Neutrophil (primary cell): ENCODE results near the gene PTPRD.

Experiments
- H3K27ac ChIP-seq: fragments of 200-600 bp; sonication (generic); 2 replicates; pipeline ENCODE4 v1.5.1; 2016; ENCODE audit warnings: mild to moderate bottlenecking, moderate library complexity
- H3K27me3 ChIP-seq: fragments of 200-600 bp; sonication (generic); 2 replicates; pipeline ENCODE4 v1.6.0; 2016; ENCODE audit warnings: mild to moderate bottlenecking
- H3K36me3 ChIP-seq: fragments of 200-600 bp; sonication (generic); 2 replicates; pipeline ENCODE4 v1.5.1; 2017
- H3K4me1 ChIP-seq, 2 experiments: fragments of 200-600 bp in 1 of 2; sonication (generic) in 1 of 2; 1 replicate in 1 of 2; 2 replicates in 1 of 2; pipeline versions ENCODE4 v1.5.1 to v1.6.1; 2013 to 2016; ENCODE audit warnings: low read depth in 1 of 2, low read length in 1 of 2, mild to moderate bottlenecking in 1 of 2, moderate library complexity in 1 of 2; ENCODE audit not compliant: control insufficient read depth in 1 of 2, insufficient read depth in 1 of 2
- H3K4me3 ChIP-seq, 2 experiments: fragments of 200-600 bp in 1 of 2; sonication (generic) in 1 of 2; 1 replicate in 1 of 2; 2 replicates in 1 of 2; pipeline ENCODE4 v1.5.1; 2013 to 2016; ENCODE audit warnings: low read depth in 1 of 2, low read length in 1 of 2, mild to moderate bottlenecking in 1 of 2, moderate library complexity in 1 of 2
- H3K9me3 ChIP-seq: fragments of 200-600 bp; sonication (generic); 2 replicates; pipeline ENCODE4 v1.5.1; 2016
- TF ChIP-seq, protein P1 (sequence below): fragments of 200-600 bp; sonication (generic); IDR thresholded peaks from 2 replicates; pipeline ENCODE4 v1.5.1; 2016; ENCODE audit warnings: antibody characterized with exemption

PTPRD gene

DNA sequence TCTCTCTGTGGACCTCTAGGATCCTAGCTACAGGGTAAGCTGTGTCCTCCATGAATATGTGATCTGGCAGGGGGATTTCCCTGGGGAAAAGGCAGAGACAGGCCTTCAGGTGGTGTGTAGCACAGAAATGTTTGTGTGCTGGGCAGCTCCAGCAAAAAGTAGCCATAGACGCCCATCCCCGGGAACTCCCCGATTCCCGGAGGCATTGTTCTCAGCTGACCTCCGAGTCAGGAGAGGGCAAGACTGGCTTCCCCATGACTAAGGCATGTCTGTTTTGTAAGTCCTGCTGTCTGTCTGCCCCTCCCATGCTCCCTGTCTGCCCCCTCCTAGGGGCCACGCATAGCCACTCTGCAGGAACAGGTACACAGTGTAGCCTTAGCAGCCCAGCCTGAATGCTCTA, 834.5 kb downstream of the PTPRD start:
- H3K27me3 ChIP-seq: no peaks in the 10 kb centered on the region
- no peak overlapping the region for H3K27ac ChIP-seq
- no peaks in the 10 kb centered on the region for H3K4me1 ChIP-seq

DNA sequence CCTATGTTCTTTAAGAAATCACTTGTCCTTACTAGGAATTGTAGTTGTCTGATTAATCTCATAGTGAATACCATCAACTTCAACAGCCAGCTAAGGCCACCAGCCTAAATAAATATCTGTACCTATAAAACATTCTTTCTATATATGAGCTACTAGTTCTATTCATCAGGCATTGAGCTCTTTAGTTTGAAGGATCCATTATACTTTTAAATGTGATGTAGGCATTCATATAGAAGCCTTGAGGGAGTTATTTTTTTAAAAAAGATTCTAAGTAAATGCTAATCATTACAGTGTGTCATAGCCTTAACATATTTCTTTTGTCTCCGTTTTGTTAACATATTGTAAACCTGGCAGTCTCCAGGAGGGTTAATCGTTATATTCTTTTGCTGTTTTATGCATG, 838.3 kb downstream of the PTPRD start:
- no peaks in the 10 kb centered on the region for H3K4me1 ChIP-seq
- TF ChIP-seq, protein P1, sequence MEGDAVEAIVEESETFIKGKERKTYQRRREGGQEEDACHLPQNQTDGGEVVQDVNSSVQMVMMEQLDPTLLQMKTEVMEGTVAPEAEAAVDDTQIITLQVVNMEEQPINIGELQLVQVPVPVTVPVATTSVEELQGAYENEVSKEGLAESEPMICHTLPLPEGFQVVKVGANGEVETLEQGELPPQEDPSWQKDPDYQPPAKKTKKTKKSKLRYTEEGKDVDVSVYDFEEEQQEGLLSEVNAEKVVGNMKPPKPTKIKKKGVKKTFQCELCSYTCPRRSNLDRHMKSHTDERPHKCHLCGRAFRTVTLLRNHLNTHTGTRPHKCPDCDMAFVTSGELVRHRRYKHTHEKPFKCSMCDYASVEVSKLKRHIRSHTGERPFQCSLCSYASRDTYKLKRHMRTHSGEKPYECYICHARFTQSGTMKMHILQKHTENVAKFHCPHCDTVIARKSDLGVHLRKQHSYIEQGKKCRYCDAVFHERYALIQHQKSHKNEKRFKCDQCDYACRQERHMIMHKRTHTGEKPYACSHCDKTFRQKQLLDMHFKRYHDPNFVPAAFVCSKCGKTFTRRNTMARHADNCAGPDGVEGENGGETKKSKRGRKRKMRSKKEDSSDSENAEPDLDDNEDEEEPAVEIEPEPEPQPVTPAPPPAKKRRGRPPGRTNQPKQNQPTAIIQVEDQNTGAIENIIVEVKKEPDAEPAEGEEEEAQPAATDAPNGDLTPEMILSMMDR: no peak
- H3K4me3 ChIP-seq: no peak overlapping the region
- no peaks in the 10 kb centered on the region for H3K27me3 ChIP-seq
- H3K36me3 ChIP-seq: no peaks in the 10 kb centered on the region
- H3K27ac ChIP-seq: no peak overlapping the region
- H3K9me3 ChIP-seq: no peaks in the 10 kb centered on the region

More for the DNA sequence above, 834.5 kb downstream of the PTPRD start:
- no peaks in the 10 kb centered on the region for H3K9me3 ChIP-seq
- H3K4me3 ChIP-seq: no peak overlapping the region
- no peaks in the 10 kb centered on the region for H3K36me3 ChIP-seq
- TF ChIP-seq, protein P1: no peak

DNA sequence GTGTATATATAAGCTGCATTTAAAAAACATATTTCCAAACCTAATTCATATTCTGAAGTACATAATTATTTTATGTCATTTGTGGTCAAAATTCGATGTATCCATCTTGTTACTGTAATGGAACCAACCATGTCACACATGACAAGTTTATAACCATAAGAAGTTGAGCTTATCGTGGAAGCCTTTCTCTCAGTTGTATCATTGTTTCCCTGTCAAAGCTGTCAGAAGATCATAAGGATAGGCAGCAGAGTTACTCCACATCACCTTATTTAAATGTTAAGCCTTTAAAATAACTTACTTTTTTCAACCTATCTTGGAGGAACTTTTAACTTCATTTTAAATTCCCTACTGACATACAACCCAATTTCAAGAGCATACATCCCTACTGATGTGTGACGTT, 841.5 kb downstream of the PTPRD start:
- Histone ChIP-seq H3K9me3 (no peaks in the 10 kb centered on the region), H3K4me3 (no peak overlapping the region), H3K4me1 (no peaks in the 10 kb centered on the region), H3K27me3 (no peaks in the 10 kb centered on the region), H3K36me3 (no peaks in the 10 kb centered on the region), H3K27ac (no peak overlapping the region)
- TF ChIP-seq, protein P1: no peak

DNA sequence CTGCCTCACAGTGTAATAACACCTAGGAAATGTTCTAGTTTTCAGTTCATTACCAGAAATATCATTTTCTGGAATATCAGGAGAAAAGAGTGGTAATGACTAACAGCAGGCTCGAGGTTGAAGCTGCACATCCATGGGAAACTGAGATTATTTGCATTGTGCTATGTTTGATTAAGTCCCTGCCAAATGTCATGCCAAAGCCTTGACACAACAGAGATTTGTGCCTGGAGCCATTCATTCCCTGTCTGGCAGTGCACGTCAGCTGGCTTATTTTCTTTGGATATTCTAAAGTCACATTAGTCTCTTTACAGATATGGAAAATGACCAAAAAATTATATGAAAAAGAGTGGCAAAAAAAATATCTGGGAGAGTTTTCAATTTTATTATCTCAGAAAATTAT, 848.0 kb downstream of the PTPRD start:
- no peaks in the 10 kb centered on the region for H3K4me1 ChIP-seq
- no peaks in the 10 kb centered on the region for H3K36me3 ChIP-seq
- no peaks in the 10 kb centered on the region for H3K27me3 ChIP-seq
- H3K4me3 ChIP-seq: no peak overlapping the region
- TF ChIP-seq, protein P1: no peak
- no peaks in the 10 kb centered on the region for H3K9me3 ChIP-seq
- no peak overlapping the region for H3K27ac ChIP-seq

DNA sequence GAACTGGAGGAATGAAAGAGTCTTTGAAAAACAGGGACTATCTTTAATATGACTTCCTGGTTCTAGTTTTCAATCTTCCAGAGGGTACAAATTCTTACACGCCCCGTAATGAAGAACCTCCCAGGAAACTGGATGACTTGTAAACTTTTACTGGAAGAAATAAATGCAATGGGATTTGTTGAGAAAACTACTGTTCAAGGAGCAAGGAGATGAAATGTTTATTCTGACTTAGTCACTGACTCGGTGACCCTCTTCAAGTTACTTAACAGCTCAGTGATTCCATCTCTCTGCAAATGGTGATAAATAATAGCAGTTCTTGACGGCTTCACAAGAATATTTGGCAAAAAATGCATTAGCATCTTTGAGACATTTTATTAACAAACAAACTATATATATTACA, 858.6 kb downstream of the PTPRD start:
- TF ChIP-seq, protein P1: no peak
- no peaks in the 10 kb centered on the region for H3K36me3 ChIP-seq
- no peaks in the 10 kb centered on the region for H3K9me3 ChIP-seq
- no peak overlapping the region for H3K4me3 ChIP-seq
- H3K4me1 ChIP-seq: no peaks in the 10 kb centered on the region
- no peak overlapping the region for H3K27ac ChIP-seq
- no peaks in the 10 kb centered on the region for H3K27me3 ChIP-seq

DNA sequence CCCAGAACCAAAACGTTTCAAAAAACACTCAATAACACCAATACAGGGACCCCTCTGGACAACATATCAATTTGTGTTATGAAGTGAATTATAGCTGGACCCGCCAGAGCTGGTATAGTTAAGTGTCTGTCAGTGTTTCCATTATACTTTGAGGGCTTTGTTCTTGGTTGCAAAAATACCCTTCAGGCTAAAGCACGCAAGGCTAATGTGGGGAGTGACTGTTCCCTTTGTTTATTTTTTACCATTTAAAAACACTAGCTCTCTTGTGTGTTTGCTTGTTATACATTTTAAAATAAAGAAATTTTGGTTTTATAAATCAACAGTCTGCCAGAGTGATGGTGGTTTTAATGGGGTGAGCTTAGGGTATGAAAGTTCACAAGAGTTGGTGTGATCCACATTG, 859.5 kb downstream of the PTPRD start:
- TF ChIP-seq, protein P1: no peak
- H3K27me3 ChIP-seq: no peaks in the 10 kb centered on the region
- H3K4me3 ChIP-seq: no peak overlapping the region
- no peak overlapping the region for H3K27ac ChIP-seq
- H3K9me3 ChIP-seq: no peaks in the 10 kb centered on the region
- H3K36me3 ChIP-seq: no peaks in the 10 kb centered on the region
- no peaks in the 10 kb centered on the region for H3K4me1 ChIP-seq
